GM21825 (cell line): Measurements from ENCODE around the gene RBBP8NL.

Experiments used
- ATAC-seq: cut with Tn5 transposase; IDR thresholded peaks from one replicate; pipeline ENCODE4 v1.9.1; 2021; ENCODE audit warnings: mild to moderate bottlenecking, moderate library complexity; ENCODE audit not compliant: unreplicated experiment

The RBBP8NL gene

DNA sequence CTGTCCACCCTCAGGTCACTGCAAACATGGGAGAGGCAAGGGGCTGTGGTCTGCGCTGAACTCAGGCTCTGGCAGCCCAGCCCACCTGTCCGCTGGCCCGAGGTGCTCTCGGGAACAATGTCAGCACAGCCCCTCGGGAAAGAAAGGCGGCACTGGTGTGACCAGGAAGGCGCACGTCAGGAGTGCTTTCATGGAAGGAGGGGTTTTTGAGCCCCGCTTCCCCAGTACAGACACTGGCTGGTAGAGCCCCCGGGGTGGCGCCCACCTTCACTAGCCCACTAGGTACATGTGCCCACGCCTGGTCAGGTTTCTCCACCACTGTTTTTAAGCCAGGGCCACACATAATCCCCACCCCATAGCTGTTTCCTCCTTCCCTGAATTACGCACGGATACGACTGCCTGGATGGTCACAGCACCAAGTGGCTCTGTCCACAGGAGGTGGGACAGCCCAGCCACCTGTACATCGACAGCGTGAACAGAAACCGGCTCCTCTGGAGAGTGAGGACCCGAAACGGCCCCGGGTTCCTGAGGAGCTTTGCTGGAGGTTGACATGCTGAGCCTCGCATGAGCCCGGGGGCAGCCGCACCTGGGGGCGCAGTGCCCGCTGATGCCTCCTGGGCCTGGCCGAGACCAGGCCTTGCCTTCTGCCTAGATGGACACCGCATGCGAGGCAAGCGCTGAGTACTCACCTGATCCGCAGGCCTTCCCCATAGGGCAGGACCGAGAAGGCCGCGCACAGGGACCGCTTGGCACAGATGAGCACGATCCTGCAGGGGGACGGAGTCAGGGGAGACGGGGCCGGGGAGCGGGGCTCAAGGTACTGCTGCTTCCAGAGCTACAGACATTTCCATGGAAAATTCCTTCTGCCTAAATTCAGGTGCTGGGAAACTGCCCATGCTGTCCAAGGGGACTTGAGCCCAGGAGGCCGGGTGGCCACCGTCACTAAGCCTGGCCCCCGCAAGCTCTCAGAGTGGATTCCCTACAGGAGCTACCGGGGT lies 32.8 kb downstream of the RBBP8NL start:
- no peak for ATAC-seq

DNA sequence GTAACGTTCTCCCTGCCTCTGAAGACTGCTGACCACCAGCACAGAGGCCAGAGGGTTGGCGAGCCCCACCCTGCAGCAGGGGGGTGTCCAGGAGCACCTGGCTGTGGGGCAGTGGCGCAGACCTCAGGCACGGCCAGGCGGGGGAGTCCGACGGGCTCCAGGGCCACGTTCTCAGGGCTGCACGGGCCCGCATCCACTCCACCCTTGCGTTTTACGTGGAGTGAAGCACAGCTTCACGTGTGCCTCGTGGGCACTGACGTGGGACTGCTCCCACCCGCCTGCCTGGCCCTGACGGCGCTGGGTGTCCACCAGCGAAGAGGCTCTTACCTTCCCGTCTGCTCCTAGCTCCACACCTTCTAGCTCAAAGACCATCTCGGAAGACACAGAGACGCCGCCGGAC lies 33.5 kb downstream of the RBBP8NL start:
- no peak for ATAC-seq

DNA sequence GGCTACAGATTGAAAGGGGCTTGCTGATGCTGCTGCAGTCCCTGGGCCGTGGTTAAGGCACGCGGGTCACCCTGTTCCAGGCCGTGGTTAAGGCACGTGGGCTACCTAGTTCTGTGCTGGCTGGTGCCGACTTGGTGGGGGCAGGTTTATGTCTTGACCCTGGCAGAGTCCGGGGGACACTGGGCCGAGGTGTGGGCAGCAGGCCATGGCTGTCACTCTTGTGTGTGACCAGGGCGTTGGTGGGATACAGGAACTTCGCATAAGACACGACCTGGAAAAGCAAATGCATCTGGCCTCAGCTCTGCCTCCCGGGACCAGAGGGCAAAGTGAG lies 34.0 kb downstream of the RBBP8NL start:
- no peak for ATAC-seq

DNA sequence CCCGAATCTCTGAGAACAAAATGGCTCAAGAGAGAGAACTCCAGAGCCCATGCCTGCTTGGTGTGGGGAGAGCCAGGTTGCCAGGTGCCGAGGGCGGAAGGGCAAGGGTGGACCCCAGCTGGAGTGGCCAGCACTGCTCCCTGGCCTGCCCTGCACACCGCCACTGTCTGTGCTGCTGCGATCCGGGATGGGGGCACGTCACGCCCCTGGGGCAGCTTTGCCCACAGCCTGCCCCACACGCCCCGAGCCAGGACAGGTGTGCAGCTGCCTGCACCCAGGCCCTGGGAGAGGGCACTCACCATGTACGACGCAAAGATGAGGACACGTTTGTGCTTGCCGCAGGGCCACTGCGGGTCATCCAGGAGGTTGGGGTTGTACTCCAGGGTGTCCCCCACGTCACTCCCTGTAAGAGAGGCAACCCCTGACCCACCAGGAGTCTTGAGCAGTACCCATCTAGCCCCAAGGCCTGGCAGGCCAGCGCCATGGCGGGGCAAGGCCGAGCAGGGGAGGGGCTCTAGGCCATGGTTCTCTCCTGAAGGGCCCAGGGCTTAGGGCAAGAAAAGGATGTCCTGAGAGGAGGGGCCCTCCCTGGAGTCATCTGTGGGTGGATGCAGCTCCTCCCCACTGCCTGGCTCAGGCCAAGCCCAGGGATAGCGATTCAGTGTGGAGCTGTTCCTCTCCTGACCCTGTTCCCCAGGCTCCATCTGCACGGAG lies 34.6 kb downstream of the RBBP8NL start:
- ATAC-seq = no peak

DNA sequence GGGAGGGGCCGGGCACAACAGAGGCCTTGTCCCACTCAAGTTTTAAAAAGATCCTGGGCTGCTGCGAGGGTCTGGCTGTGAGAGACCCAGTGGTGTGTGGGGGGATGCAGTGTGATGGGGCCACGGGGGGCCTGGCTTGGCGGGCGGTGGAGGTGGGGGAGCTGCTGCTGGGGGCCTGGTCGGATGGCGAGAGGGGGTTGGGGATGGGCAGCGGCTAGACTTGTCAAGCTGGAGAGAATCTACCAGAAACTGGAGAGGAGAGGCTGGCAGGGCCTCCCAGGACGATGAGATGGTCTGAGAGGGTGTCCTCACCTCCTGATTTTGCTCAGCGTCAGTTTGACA lies 35.3 kb downstream of the RBBP8NL start:
- no peak for ATAC-seq

DNA sequence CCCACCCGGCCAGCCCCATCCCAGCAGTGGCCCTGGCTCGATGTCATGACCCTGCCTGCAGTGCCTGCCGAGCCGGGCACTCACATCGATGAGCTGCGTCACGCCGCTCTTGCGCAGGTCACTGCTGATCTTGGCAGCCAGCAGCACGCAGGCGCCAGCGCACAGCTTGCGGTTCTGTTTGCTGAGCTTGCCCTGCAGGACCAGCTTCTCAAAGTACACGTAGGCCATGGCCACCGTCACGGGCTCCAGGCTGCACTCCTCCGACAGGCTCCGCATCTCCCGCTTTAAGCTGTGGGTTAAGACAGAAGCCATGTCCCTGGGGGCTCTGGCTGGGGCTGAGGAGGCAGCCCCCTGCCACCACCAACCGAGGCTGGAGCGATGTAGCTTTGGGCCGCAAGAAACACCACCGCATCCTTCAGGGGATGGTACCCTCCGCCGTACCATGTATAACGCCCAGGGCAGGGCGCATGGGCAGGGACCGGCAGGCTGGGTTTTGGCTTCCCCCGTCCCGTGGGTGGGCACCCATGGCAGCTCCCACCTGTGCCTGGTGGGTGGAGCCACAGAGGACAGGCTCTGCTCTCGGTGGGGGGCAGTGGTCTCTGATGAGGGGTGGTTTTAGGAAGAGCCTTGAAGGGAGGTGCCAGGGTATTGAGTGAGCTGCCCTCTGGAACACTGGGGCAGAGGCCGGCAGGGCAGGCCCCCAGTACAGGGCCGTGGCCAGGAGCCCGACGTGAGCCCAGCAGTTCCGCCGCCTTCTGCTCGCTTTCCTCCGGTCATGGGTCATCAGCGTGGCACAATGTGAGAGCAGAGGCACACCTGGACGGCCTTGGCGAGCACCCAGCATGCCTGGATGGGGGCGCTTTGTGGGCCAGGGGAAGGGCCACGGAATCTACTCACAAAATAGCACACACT lies 35.9 kb downstream of the RBBP8NL start:
- ATAC-seq = no peak

DNA sequence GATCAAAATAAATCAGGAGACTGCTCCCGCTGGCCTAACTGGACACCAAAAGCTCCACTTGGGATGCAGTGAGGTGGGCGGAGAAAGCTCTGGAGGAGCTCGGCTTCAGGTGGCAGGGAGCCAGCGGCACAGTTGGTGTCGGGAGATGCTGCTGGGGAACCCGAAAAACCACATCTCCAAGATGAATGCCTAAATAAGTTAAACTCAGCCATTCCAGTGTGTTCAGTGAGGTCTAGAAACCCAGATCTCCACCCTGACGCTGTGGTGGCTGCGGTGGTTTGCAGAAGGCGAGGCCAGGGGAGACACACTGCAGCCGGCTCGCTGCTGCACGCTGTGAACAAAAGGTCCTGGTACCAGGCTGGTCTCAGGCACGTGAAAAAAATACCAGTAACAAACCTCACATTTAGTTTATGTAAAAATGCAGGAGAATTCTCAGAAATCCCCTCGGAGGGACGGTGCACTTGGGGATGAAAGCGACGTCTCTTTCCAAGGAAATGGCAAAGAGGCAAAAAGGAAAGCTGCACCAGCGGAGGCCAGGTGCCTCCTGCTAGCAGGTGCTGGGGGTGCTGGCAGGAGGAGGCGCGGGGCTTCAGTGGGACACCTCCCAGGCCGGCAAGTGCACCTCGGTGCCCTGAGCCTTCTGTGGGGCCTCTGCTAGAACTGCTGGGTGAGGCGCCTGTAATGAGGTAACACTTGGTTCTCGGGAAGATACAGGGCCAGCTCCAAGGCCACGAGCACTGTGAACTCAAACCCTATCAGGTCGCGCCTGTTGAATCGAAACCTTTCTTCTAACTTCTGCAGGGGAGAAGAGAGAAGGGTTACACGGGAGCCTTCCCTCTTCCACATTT lies 36.8 kb downstream of the RBBP8NL start:
- no peak for ATAC-seq

DNA sequence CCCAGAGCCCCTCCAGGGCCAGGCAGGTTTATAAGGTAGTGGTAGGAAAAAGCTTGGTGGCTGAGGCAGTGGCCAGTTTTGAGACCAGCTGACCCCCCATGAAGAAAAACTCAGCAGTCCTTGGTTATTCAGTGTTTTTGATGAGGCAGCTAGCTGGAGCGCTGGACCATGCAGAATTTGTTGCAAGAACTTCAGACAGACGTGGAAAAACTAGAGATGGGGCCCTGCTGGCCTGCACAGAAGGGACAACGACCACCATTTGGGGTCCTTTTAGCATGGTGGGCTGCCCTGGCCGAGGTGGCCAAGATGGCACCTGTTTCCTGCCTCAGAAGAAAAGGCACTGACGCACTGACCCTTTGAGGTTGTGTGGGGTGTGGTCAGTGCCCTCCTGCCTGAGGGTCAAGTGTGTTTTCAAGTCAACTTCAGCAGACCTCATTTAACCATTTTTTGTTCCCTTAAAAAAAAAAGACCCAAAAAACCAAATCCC lies 37.7 kb downstream of the RBBP8NL start:
- no peak for ATAC-seq

DNA sequence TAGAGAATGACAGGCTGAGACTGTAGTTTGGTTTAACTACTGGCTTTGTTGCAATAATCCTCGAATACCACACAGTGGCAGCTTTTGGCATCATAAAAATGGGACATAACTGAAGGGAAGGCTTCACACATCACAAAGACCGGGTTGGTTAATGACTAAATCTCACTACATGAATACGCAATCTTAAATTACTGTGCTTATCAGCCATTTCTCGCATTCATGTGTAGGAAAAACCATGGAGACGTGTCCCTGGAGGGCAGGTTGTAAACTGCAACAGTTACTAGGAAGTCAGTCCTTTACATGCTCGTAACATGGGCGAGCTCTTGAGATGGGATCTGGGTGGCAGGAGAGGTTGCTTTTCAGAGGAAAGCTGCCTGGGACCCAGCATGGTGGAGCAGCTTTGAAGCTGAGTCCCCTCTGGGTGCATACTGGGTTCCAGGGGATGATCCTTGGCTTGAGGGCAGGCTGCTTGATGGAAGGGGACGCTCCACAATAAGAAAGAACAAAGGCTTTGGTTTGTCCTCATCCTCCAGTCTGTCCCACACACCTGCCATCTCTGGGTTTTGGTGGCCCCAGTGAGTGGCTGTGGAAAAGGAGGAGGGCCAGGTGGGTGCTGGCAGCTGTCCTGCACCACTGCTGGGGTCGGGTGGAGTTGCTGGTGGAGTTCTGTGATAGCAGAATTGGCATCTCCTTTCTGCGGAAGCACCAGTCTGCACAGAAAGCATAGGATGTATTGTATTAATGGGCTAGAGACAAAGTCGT lies 38.3 kb downstream of the RBBP8NL start:
- ATAC-seq = no peak

DNA sequence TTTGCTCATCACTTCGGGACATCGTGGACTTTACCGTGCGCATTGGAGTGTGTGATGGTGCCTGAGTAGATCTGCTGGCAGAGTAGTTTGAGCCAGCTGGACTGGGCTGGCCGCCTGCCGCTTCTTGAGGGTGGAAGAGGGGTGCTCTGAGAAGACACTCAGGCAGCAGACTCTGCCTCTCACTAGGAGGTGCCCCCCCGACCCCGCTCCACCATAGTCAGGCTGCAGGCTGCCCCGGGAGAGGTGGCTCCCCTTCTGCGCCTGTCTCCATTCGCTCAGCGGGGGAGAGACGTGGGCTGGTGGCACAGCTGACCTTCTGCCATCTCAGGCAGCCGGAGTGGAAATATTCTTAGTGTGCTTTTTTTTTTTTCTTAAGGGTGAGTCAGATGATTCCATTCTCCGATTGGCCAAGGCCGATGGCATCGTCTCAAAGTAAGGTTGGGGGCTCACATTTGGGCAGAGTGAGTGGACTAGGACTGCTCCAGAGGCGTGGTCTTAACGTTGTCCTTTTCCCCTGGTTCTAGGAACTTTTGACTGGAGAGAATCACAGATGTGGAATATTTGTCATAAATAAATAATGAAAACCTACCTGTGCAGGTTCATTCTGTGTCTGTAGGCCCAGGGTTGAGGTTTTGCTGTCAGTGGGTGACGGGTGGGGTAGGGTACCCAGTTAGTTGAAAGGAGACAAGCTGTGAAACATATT lies 39.3 kb downstream of the RBBP8NL start:
- no peak for ATAC-seq

DNA sequence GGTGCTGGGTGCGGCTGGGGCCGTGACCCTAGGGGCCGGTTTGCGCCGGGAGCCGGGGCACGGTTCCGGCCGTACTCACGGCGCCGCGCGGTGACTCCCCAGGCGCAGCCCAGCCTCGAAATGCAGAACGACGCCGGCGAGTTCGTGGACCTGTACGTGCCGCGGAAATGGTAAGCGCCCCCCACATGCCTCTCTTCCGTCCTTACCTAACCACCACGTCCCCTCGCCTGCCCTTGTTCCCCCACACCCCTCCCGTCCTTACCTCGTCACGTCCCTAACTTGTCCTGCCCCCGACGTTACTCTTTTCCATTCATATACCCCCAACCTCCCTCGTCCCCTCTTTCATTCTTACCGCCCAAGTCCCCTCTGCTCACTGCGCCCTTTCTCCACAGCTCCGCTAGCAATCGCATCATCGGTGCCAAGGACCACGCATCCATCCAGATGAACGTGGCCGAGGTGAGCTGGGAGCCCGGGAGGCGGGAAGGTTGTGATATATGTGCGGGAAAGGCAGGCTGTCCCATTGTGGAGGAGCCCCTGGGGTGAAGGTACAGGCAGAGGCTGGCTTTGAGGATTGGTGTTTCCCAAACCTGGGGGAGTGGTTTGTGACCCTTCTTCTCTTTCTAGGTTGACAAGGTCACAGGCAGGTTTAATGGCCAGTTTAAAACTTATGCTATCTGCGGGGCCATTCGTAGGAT lies 40.0 kb downstream of the RBBP8NL start:
- peak; percentile 12 for ATAC-seq

DNA sequence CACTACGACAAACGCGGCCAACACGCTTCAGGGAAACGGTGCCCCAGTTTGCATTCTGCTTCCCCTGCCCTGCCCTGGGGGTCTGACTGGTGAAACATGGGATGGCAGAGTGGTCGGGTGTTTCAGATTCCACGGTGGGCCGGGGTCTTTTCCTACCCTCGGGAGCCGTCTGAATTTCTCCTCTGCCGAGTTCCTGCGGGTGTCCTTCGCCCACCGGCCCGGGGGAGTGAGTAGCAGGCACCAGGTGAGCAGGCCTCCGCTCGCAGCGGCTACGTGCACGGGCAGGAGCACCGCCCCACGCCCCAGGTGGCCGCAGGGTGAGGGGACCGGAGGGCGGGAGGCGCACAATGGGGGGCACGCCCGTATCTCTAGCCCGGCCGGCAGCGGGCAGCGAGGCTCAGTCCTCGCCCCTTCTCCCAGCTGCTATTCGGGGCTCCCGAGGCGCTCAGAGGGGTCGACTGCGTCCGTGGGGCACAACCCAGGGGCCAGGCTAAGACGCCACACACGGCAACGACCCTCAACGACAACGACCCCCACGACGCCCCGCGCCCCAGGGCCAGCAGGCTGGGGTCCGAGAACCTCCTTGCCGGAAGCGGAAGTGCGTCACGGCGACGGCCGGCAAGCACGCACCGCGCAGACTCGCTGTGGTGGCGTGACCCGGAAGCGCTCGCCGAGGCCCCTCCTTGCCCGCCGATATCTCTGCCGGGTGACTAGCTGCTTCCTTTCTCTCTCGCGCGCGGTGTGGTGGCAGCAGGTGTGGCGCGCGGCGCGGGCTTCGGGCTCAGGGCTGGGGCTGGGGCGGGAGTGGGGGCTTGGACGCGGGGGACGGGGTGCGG lies 40.7 kb downstream of the RBBP8NL start, which contains the start of gene RPS21:
Gene RPS21 (plus strand): TSS at position 721 of the 836 bp plus-strand sequence. CDS start 236 bp downstream, outside the sequence.
- peak; percentile 79 for ATAC-seq

DNA sequence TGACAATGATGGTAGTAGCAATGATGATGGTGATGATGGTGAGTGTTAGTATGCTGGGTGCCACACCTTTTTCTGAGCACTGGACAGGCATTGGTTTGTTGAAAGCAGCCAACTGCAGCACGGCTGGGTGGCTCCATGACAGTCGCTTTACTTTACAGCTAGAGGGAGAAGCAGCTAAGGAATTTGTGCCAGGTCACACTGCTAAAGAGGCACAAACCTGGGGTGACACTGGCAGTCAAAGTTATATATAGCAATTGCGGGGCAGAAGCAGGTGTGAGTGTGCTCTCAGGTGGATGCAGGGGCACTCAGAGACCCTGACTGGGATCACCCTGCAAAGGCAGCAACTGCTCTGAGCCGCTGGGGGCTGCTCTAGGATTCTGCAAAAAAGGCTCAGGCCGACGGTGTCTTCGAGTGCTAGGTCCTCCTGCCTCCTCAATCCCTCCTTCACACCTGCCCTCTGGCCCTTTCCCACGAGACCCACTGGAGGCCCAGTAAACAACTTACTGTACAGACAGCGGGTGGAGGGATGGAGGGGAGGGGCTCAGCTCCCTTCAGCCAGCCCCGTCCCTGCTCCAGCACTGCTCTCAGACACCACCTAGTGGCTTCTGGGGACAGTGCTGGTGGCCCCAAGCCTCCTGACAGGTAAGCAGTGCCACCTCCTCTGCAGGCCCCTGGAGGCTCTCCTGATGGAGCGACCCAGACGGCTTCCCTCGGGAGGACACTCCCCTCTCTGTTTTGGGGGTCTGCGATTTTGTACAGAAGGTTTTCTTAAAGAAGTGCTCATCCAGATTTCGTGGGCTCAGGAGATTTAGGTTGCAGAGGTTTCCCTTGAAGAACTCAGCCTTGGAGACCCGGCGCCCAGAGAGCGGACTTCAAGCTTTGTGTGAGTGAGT lies 44.8 kb downstream of the RBBP8NL start:
- peak; percentile 44 for ATAC-seq

DNA sequence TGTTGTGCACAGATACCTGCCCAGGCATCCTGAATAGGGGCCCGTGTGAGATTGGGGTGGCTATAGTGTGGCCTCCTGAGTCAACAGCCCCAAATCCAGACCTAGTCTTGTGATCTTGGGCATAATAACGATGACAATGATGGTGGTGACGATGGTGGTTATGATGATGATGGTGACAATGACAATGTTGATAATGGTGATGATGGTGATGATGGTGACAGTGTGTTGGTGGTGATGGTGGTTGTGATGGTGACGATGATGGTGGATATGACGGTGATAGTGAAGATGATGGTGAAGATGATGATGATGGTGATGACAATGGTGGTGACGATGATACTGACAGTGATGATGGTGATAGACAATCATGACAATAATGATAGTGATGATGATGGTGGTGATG lies 45.5 kb downstream of the RBBP8NL start:
- ATAC-seq = no peak

DNA sequence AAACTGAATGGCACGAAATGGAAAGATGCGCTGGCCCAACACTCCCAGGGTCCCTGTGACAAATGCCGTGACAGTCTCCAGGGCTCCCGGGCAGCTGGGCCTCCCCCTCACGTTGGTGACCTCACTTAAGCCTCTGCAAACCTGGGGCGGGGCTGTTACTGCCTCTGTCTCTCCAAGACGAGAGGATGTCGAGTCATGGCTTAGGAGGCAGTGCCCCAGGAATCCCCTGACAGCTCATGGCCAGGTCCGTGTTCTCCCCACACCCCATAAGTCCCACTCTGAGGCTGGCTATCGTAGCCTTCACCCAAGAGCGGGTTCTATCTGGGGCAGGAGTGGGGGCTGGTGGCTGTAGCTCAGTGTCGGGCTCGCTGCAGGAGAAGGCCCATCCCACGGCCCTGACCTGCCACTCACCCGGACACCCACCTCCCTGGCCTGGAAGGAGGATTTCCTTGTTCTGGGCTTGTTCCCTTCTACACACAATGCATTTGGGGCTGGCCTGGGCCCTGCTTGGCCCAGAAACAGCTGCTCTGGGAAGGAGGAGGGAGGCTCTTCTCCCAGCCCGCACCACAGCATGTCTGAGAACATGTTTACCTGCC lies 46.0 kb downstream of the RBBP8NL start:
- ATAC-seq = no peak

DNA sequence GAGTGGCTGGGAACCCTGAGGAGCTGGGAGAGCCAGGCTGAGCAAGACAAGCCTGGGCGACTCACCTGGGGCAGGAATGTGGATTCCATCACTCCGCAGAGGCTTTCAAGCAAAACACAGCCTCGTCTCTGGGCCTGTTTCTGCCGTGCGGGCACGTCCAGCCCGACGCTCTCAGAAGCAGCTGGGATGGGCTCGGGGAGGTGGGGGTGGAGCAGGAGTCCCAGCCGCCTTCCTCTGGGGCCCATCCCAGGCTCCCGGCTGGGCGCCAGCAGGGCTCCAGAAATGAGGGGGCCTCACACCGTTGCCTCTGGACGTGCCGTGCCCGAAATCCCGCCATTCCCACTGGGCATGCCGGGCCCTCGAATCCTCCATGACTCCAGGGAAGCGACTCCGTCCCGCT lies 49.1 kb downstream of the RBBP8NL start:
- no peak for ATAC-seq
